Stimulated activated CD4-positive, alpha-beta T cell treated with anti-CD3 and anti-CD28 coated beads, TNF-alpha, amount 100 ng/mL, for 4 hours (primary cell): ENCODE measurements around the gene MRPL23.

ENCODE experiments used
- DNase-seq, 3 experiments: peaks; one replicate each; pipeline ENCODE4 v3.0.0-alpha.2; 2020; ENCODE audit warnings: low read depth in 3 of 3

Gene MRPL23

DNA sequence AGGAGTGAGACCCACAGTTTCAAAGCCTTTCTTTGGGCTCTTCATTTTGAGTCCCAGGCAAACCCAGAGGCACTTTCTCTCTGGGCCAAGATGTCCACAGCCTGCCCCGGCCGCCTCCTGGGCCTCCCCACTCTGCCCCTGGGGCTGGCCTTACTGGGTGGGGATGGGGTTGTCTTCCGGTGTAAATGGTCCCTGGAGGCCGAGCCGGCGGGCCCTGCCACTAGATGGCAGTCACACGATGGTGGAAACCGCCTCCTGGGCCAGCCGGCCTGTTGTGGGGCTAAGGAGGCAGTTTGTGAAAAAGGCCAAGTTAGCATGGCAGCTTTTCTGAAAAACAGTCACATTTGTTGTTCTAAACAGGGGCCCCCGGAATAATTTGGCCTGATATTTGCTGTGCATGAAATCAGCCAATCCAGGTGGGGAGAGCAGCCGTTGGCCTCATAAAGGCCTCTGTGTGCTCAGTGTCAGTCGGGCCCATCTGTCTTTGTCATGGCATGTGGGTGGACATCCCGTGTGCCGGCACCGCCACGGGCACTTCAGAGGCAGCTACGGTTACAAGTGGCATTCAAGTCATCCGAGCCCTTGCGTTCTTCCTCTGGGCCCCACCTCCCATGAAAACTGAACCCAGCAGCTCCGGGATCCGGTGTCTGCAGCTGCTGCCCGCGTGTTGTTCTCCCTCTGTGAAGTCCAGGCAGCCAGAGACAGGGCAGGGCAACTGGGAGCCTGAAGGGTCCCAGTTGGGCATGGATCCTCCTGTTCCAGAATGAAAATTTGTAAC, 6.5 kb downstream of the MRPL23 start:
- DNase-seq: peak in 1 of 3 experiments; percentile 10

DNA sequence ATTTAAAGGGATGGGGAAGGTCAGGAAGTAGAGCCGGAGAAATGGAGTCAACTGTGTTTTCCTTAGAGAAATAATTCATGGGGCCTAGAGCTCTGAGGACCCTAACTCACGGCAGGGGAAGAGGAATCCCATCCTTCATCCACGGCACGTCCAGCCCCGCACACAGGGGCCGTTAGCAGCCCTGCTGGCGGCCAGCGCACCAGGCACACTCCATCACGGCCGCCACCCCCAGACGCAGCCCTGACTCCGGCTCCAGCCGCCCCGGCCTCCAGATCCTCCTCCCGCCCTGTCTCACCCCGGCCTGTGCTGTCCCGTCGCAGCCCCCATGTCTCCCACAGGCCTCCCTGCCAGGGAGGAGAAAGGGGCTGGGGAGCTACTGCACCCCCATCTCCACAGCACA, 11.2 kb downstream of the MRPL23 start:
- DNase-seq: no peak

DNA sequence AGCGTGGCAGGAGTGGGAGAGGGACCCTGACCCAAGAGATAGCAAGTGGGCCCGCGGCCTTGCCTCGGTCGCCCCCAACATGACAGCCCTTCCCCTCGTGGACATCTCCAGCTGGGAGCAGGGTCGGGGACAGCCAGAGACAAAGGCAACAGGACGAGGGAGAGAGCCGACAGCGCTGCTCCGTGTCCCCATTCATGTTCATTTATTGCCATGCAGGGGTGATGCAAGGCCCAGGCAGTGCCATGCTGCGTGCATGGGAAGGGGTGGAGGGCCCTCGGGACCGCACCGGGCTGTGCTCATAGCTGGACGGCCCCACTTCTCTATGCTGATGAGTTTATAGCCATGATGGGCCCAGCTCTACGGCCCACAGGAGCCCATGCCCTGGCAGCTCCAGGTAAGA, 12.7 kb downstream of the MRPL23 start:
- no peak for DNase-seq

- DNase-seq: no peak
Measured at GRCh38 chr11:1963864-1964263, 16.7 kb downstream of the MRPL23 start.

GRCh38 chr11:1964348-1964747, 17.2 kb downstream of the MRPL23 start:
- no peak for DNase-seq

DNA sequence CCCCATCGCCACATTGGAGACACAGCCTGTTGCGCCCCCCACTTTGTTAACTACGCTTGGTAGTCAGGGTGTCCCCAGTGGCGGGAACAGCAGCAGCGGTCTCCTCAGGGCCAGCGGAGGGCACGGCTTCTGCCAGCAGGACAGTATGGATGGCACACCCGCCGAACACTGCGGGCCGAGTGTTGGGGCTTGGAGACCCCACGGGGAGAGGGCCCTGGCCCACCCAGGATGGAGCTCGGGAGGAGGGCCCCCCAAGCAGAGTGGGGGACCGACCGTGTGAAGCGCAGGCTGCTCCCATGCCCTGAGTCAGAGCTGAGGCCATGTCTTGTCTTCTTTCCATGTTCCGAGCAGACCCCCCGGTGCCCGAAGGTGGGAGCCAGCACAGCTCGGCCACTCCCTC, 17.8 kb downstream of the MRPL23 start:
- no peak for DNase-seq

- no peak for DNase-seq
Measured at GRCh38 chr11:1966531-1966930, 19.4 kb downstream of the MRPL23 start.

- no peak for DNase-seq
Measured at GRCh38 chr11:1967641-1968225, 20.6 kb downstream of the MRPL23 start.

- DNase-seq: no peak
Measured at GRCh38 chr11:1968454-1969002, 21.4 kb downstream of the MRPL23 start.

DNA sequence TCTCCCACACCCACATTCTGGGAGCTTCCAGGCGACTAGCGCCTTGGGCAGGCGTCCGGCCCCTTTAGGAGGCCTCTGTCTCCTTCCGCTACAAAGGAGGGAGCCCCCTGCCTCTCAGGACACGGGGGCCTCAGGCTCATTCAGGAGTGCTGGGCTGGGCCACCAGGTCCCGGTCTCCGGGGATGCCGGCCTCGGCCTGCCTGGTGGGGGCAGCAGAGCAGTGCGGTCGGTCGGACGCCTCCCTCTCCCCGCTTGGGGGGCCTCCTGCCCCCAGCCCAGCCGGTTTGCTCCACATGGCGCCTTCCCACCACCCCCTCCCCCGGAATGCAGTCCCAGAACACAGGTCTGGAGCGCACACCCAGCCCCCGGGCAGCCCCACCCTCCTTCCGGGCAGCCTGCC, 21.9 kb downstream of the MRPL23 start:
- no peak for DNase-seq

- DNase-seq: no peak
Measured at GRCh38 chr11:1969776-1970175, 22.6 kb downstream of the MRPL23 start.

DNA sequence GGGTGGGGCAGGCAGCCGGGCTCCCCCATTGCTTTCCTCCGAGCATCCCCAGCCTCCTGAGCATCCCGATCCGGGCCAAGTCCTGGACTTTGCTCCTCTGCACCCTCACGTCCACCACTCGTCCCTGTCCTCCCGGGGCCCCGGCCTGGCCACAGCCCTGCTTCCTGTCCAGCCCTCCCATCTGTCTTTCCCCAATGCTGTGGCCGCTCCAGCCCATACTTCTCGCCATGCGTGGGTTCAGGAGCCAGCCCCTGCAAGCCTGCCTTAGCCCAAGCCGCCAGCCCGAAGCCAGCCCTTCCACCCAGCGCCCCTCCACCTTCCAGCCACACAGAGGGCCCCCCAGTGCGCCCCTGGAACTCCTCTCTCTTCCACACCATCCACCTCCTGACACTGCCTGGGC, 23.8 kb downstream of the MRPL23 start:
- no peak for DNase-seq

DNA sequence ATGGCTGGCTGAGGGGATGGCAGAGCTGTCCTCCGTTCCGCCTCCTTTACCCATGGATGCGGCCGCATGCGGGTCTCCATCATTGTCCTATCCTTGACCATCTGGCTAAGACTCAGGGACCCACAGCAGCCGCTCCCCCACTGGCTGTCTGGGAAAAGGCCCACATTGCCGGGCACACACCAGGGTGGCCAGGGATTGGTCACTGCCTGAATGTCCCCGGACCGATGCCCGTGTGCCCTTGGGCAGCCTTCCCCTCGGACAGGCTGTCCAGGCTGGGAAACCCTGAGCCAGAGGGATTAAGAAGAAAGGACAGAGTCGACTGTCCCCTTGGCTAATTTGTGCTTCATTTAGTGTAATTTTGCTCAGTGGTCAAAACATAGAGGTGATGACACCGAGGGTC, 28.1 kb downstream of the MRPL23 start:
- no peak for DNase-seq

GRCh38 chr11:1978720-1979473, 31.8 kb downstream of the MRPL23 start:
- DNase-seq: no peak

GRCh38 chr11:1979607-1980006, 32.5 kb downstream of the MRPL23 start:
- DNase-seq: no peak

DNA sequence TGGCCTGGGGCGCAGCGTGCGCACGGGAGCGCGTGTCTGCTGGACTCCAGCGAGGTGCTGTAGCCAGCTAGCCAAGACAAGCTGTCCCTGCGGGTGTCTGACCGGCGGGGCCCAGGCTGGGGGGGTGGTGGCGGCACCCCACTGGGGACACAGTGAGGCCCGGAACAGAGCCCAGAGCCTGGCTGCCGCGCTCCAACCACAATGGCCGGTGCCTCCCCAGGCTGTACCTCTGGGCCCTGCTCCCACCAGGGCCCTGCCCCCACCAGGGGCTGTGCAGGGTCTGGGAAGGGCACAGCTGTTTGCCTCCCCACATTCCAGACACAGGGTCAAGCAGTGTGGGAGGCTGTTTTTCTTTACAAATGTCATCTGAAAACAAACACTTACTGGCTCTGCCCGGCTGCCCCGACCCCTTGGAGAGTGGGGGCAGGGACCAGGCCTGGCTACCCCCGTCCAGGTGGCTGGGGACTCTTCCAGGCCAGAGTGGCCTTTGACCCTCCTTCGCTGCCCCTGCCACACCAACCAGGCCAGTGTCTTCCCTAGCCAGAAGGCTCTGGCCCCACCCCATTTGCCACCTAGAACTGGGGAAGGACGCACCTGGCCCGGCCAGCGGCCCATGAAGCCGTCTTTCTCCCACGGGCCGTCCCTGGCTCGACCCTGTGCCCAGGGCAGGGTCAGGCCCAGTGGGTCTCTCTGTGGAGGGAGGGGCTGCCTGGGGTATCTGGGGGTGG, 35.9 kb downstream of the MRPL23 start:
- no peak for DNase-seq

DNA sequence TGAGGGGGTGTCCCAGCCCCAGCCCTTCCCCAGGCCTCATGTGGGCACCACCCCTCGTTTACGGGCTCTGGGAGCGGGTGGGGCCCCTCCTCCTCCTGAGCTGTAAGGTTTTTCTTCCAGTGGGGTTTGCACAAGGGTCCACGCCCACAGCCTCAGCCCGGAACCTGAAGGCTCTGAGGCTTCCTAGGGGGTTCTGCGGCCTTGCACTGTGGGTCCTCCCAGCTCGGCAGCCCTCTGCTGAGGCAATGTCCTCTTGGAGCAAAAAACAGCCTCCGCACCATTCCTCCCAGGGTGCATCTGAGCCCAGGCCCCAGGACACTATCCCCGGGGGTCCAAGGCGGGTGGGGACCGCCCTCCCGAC, 36.4 kb downstream of the MRPL23 start:
- DNase-seq: no peak

- DNase-seq: no peak
Measured at GRCh38 chr11:1987024-1987423, 39.9 kb downstream of the MRPL23 start.

DNA sequence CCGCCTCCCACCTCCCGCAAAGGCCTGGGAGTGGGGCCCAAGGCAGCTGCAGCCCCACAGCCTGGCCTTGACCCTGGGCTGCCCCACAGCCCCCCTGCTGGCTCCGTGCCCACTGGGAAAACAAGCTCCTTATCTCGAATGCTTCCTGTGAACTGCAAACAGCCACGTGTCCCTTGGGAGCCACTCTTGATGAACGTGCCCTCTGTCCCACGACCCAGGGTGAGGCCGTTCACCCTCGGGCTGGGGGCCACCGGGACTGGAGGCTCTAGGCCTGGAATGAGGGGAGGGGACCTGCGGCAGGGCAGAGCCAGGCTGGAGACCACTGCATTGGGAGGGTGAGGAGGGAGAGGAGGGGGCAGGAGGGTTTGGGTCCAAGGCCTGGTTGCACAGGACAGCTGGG, 41.0 kb downstream of the MRPL23 start:
- no peak for DNase-seq

GRCh38 chr11:1988667-1989317, 41.7 kb downstream of the MRPL23 start:
- DNase-seq: no peak

DNA sequence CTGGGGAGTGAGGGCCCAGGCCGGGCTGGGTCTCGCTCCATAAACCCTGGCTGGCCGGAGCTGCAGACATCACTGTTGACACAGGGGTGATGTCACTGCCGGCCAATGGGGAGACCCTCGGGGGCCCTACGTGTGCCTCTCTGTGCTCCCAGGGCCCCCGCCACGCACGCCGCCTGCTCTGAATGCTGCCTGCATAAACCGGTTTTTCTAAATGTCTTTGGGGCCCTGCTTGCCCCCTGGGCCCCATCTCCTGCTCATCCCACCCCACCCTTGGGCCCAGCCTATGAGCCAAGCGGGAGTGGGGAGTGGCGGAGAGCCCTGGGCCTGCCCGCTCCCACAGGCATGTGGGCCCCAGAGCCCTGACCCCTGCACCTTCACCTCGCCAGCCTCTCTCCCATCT, 42.8 kb downstream of the MRPL23 start:
- no peak for DNase-seq
